GM18861 (cell line): ENCODE results near the gene PTK7.

Experiments
- ATAC-seq: cut with Tn5 transposase; IDR thresholded peaks from one replicate; pipeline ENCODE4 v1.9.1; 2021; ENCODE audit not compliant: unreplicated experiment

PTK7 gene

DNA sequence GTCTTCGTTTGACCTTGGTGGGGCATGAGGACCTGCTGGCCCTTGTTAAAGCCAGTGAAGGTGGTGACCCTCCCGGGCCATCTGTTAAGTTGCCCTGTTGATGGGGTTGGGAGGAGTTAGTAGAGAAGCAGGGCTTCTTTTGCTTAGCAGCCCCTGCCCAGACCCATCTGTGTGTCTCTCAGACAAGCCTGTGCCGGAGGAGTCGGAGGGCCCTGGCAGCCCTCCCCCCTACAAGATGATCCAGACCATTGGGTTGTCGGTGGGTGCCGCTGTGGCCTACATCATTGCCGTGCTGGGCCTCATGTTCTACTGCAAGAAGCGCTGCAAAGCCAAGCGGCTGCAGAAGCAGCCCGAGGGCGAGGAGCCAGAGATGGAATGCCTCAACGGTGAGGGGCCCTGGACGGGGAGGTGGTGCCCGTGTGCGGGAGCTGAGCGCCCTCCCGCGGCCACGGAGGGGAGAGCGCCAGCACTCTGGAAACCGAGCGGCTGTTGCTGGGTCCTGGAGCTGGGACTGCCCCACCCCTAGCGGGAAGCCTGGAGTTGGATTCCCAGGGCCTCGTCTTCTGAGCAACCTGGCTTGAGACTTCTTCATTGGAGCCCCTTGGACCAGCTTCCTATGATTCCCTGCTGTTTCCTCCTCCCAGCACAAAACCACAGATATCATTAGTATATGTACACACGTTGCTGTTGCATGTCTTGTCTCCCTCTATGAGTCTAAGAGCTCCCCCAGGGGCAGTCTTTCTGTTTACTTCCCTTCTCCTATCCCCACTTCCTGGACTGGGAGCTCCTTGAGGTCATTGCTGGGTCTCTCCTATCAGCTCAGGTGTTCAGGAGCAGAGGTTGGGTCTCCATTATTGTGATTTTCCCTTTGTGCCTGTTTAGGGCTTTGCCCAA, 67.4 kb downstream of the PTK7 start:
- no peak for ATAC-seq

DNA sequence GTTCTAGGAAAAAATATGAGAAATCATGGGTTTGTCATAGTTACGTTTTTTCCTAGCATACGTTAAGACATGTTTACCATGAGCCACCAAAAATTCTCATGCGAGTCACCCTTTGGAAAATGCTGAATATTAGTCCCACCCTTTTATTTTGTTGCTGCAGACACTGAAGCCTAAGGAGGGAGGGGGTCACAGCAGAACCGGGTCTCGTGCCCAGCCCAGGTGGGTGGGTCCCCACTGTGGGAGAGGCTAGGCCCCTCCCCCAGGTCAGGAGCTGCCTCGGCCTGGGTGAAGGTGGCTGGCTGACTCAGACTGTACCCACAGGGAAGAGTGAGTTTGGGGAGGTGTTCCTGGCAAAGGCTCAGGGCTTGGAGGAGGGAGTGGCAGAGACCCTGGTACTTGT, 68.8 kb downstream of the PTK7 start:
- no peak for ATAC-seq

DNA sequence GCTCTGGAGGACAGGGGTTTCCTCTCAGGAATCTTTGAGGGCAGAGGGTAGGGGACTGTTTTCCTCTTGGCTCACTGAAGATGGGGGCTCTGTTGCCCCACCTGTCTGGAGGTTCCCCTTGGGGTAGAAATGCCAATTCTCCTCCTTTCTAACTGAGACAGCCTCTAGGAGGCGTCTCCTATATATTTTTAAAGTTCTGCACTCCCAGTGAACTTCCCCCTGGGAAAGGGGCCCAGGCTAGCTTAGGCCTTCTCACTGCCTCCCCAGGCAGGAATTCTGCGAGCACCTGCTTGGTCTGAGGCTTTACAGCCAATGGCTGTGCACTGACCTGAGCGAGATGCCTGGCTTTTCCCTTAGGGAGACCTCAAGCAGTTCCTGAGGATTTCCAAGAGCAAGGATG, 70.1 kb downstream of the PTK7 start:
- ATAC-seq: no peak

DNA sequence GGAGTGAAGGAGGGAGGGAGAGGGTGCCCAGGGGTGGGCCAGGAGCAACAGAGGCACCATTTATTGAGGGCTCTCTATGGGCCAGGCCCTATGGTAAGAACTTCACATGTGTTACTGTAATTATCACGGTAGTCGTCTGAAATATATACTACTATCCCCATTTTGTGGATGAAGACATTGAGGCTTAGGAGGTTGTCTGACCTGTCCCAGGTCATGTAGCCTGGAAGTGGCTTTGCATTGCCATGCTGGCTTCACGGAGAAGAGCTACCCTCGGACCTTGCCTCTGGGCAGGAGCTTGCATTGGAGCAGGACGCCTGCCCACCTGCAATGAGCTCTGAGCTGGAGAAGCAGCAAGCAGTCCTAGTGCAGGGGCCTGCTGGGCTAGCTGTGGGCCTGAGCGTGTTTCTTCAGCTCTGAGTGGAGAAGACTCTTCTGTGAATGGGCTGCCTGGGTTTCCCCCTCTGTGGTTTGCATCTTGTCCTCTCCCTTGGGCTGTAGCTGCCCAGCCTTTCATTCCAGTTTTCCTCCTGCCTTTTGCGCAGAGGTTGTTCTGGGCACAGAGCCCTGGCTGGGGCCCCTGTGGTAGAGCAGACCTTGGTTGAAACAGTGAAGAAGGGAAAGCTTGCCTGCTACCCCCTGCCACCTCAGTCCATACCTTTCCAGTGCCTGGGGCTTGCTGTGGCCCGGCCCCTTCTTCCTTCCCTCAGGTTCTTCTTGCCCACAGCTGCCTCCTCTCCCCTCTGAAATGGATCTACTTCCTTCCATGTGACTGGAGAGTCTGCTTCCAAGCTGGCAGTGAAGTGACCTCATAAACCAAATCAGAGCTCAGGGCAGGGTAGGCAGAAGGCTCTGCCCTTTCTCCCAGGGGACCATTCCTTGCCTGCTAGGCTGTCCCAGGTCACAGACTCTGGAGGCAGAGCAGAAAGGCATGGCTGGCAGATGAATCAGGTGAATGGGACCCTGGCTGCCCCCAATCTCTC, 70.9 kb downstream of the PTK7 start:
- ATAC-seq: no peak

DNA sequence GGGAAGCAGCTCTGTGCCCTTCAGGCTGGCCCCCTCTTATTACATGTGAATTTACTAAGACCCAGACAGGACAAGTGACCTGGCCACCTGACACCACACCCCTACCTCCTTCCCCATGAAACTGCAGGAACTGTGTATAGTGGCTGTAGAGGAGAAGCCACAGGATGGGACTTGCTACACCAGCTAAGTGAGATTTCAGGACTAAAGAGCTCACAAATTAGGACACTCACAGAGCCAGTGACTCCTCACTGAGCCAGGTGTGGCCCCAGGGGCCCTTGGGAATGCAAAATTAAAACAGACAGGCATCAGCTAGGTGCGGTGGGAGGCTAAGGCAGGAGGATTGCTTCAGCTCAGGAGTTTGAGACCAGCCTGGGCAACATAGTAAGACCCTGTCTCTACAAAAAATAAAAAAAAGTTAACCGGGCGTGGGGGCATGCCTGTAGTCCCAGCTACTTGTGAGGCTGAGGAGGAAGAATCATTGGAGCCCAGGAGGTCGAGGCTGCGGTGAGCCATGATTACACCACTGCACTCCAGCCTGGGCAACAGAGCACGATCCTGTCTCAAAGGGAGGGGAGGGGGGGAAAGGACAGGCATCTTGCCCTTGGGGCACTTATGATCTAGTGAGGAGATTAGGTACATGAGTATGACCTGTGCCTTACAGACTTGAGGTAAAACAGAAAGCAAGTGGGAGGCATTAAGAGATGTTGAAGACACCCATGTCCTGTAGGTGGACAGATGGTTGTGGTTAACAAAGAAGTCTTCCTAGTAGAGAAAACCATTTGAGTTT, 71.8 kb downstream of the PTK7 start:
- no peak for ATAC-seq

DNA sequence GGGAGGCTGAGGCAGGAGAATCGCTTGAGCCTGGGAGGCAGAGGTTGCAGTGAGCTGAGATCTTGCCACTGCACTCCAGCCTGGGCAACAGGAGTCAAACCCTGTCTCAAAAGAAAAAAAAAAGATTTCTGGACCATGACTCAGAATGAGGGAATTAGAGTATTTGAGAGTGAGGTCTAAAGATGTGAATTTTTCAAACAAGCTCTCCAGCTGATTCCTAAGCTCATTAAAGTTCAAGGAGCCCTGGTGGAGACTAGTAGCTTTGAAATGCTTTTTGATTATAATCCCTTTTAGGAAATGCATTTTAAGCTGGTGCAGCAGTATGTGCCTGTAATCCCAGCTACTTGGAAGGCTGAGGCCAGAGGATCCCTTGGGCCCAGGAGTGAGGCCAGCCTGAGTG, 73.2 kb downstream of the PTK7 start:
- ATAC-seq: no peak

DNA sequence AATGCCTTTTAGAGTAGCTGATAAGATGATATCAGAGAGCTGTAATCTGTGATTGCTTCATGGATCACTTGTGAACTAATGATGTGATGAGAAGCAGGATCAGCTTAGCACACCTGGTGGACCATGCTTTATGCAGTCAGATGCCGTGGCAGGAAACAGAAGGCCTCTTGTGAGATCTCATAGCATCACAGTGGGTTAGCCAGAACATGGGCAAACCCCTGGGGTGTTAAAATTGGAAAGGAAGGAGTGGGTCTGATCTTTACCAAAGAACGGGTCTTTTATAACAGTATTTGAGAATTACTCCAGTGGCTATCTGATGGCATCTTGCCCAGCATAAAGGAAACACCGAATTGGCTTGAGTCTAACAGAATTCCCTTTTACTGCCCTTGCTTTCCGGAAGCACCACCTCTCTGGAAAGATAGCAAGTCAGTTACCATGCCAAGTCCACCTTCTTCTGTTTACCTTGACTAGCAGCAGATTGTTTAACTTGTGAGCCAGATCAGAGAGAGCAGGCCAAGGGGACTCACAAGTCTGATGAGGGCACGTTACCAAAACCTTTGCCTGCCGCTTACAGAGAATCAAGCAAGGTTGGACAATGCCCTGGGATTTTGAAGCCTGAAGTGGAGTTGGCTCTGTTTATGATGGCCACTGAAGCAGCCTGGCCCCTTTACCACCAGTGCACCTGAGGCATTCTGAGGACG, 74.1 kb downstream of the PTK7 start:
- ATAC-seq: no peak

DNA sequence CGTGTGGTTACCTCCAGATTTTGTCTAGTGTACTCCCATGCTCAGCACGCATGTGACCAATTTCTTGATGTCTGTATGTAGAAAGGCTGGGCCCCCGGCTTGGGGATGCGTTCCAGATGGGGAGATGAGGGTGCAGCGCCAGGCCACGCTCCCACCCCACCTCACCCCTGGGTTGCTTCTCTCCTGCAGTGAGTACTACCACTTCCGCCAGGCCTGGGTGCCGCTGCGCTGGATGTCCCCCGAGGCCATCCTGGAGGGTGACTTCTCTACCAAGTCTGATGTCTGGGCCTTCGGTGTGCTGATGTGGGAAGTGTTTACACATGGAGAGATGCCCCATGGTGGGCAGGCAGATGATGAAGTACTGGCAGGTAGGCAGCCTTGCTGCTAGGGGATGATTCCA, 83.5 kb downstream of the PTK7 start:
- no peak for ATAC-seq

DNA sequence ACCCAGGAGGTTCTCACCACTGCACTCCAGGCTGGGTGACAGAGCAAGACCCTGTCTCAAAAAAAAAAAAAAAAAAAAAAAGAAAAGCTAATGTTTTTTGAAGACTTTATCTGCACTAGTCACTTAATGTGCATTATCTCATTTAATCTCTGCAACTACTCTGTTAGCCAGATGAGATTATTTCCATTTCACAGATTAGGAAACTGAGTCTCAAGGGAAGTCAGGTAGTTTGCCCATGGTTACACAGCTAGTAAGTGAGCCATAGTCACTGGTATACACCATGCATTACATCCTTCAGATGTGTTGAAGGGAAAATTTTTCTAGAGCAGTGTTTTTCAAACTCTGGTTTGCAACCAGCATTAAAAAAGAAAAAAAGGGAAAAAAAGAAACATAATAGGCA, 87.8 kb downstream of the PTK7 start:
- ATAC-seq: no peak

DNA sequence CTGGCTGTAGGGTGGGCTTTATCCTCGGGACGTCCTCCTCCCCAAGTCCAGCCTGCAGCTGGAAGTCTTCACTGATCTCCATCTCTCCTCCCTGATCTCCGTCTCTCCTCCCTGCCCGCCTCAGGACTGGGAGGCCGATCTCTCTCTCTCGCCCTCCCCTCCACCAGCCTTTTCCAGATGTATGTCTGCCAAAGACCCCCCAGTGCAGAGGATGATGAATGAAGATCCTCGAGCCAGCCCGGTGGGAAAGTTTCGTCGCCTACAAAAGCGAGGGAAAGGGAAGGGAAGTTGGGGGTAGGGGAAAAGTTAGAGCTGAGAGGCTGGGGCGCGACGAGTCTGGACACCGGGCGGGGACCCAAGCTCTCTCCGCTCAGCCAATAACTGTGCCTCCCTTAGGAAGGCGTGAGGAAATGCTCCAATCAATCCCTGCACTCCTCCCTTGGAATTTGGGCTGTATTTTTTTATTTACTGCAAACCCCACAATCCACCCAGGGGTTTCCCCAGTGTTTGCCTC, 94.4 kb downstream of the PTK7 start:
- ATAC-seq: no peak

DNA sequence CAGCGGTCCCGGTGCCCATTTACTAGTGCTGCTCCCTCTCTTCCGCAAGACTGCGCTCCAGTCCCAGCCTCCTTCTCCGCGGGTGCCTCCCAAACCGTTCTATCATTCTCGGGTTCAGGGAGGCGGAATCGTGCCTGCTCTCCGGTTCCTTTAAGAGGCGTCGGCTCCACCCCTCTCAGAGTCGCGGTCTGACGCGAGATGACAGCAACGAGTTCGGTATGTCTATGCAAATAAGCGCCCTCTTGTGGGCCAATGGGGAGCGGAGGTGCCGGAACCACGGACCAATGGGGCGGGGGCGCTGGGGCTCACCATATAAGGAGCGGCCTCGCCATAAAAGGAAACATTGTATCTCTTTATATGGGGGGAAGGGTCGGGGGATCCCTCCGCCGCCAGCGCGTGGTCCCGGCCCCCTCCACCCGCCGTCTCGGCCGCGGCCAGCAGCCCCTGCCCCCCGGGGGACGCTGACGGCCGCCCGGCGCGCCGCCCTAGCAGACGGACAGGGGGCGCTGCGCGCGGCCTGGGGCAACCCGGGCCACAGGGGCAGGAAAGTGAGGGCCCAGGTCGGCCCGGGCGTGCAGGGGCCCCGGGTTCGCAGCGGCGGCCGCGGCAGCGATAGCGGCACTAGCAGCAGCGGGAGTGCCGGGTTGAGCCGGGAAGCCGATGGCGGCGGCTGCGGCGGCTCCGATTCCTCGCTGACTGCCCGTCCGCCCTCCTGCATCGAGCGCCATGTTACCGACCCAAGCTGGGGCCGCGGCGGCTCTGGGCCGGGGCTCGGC, 95.0 kb downstream of the PTK7 start, which contains the start of gene SRF:
TSS of gene SRF (plus strand) at position 339 of the 776 bp plus-strand sequence. CDS start at position 727, 388 bp downstream.
- ATAC-seq: peak; percentile 56

DNA sequence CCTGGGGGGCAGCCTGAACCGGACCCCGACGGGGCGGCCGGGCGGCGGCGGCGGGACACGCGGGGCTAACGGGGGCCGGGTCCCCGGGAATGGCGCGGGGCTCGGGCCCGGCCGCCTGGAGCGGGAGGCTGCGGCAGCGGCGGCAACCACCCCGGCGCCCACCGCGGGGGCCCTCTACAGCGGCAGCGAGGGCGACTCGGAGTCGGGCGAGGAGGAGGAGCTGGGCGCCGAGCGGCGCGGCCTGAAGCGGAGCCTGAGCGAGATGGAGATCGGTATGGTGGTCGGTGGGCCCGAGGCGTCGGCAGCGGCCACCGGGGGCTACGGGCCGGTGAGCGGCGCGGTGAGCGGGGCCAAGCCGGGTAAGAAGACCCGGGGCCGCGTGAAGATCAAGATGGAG, 95.6 kb downstream of the PTK7 start:
- no peak for ATAC-seq

DNA sequence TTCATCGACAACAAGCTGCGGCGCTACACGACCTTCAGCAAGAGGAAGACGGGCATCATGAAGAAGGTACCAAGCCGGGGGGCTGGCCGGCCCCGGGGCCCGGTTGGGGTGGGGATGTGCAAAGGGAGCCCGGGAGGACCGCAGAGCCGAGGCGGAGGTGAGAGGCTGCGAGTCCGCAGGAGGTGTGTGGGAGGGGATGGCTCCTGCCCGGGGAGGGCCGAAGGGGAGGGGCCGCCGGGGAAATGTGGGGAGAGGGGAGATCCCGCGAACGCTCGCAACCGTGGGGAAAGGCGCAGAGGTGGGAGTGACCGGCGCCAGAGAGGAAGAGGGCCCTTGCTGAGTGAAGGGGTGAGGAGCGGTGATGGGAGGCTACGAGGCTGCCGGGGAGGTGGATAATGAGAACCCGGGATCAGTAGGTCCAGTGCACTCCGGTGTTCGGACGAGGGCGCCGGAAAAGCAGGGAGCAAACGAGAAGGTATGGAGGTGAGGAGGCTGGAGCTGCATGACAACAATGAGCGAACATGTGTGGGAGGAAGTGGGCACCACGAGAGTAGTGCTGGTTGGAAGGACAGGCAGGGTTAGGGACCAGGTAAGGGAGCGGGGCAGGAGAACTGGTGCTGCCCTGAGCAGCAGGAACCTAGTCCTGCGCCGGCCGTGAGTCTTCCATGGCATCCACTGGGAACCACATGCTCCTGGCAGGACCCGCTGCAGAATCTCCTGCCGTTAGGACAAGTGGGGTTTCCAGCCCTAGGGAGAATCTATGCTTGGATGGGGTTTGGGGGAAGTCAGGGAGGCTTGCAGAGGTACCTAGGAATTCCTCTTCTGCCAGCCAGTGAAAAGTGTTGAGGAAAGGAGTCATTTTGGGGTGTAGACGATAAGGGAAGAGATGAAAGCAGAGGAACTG, 96.2 kb downstream of the PTK7 start:
- no peak for ATAC-seq

DNA sequence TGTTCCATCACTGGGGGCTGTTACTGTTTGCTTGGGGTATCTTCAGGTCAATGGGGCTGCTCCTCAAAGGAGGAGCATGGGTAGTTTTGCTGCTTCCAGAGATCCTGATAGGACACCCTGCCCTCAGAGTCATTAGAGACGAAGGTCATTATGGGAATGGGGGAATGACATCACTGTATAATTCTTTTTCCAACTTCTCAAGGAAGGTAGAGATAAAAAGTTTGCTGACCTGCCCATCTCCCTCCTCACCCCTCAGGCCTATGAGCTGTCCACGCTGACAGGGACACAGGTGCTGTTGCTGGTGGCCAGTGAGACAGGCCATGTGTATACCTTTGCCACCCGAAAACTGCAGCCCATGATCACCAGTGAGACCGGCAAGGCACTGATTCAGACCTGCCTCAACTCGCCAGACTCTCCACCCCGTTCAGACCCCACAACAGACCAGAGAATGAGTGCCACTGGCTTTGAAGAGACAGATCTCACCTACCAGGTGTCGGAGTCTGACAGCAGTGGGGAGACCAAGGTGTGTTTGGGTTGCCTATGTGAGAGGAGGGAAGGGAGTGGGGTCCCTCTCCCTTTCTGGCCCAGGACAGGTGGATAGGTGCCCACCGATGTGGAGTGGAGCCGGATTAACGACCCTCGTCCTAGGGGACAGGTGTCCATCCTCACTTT, 97.6 kb downstream of the PTK7 start:
- ATAC-seq: no peak

DNA sequence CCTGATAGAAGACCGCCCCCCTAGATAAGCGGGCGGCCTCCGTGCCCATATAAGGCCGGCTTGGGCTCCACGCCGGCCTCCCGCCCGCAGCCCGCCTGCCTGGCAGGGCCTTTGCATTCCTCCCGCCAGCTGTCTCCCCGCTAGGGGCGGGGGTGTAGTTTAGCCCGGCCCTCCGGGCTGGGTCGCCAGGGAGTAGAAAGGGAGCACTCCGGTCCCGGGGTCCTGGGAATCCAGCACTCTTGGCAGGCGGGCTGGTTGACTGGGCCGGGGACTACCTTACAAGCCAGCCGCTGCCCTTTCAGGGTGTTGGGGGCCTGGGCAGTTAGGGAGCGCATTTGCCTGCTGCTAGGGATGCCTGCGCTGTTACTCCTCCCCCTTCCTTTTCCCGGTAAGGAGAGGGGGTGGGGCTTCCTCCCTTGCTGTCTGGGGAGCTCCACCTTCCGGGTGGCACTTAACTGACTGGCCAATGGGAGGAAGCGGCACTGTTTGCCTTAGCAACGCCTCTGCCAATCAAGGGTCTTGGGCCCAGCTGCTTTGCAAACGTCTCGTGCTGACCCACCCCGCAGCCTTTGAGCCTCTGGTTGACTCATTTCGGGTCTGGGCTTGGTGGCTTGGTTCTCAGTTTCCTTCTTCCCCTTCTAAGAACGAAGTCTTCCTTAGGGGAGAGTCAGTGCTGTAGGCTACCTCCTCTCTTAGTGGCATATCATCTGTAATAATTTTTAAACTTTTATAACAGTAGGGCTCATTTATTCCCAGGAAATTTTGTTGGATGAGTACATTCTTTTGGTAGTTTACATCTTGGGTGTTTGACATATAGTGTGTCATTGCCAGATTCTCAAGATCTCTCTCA, 98.4 kb downstream of the PTK7 start:
- ATAC-seq: peak; percentile 60

DNA sequence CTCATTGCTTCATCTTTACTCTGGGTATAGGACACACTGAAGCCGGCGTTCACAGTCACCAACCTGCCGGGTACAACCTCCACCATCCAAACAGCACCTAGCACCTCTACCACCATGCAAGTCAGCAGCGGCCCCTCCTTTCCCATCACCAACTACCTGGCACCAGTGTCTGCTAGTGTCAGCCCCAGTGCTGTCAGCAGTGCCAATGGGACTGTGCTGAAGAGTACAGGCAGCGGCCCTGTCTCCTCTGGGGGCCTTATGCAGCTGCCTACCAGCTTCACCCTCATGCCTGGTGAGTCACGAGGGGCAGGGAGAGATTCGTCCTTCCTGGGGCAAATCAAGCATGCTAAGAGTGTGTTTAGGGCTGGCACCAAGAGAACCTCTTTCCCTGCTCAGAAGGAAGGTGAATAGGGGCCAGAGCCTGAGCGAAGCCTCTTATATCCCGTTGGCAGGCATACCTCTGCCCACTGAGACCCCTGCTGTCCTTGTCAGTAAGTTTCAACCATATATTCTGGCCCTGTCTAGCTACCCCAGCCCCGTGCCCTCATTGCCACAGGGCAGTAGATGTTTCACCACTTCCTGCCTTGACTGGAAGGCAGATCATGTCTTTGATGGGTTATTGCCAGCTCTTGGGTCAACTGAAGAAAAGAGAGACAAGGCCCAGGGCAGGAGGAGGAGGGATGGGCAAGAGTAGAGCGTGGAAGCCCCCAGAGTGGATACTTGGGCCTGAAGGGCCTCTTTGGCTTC, 99.7 kb downstream of the PTK7 start:
- ATAC-seq: no peak
